HG03469 (cell line): ENCODE measurements around the gene CHGA.

Experiments
- ATAC-seq: cut with Tn5 transposase; IDR thresholded peaks from one replicate; pipeline ENCODE4 v1.9.1; 2021; ENCODE audit warnings: mild to moderate bottlenecking, moderate library complexity, moderate number of reproducible peaks; ENCODE audit not compliant: unreplicated experiment

The CHGA gene

GRCh38 chr14:92942976-92943710 lies 20.2 kb downstream of the CHGA start:
- no peak for ATAC-seq

- no peak for ATAC-seq
Measured at GRCh38 chr14:92943855-92944570, 21.1 kb downstream of the CHGA start.

- no peak for ATAC-seq
Measured at GRCh38 chr14:92944976-92945375, 22.0 kb downstream of the CHGA start.

GRCh38 chr14:92945544-92945943 lies 22.6 kb downstream of the CHGA start:
- no peak for ATAC-seq

- no peak for ATAC-seq
Measured at GRCh38 chr14:92945959-92946846, 23.3 kb downstream of the CHGA start.

GRCh38 chr14:92946847-92947545 lies 24.0 kb downstream of the CHGA start:
- no peak for ATAC-seq

- ATAC-seq, result no peak
Measured at GRCh38 chr14:92948647-92949046, 25.7 kb downstream of the CHGA start.

GRCh38 chr14:92949496-92950192 lies 26.7 kb downstream of the CHGA start:
- no peak for ATAC-seq

- ATAC-seq, result no peak
Measured at GRCh38 chr14:92950193-92950540, 27.2 kb downstream of the CHGA start.

GRCh38 chr14:92950773-92951172 lies 27.8 kb downstream of the CHGA start:
- no peak for ATAC-seq

GRCh38 chr14:92951261-92951660 lies 28.3 kb downstream of the CHGA start:
- ATAC-seq, result no peak

GRCh38 chr14:92951912-92952471 lies 29.0 kb downstream of the CHGA start:
- peak; percentile 62 for ATAC-seq

- no peak for ATAC-seq
Measured at GRCh38 chr14:92952481-92953298, 29.7 kb downstream of the CHGA start.

GRCh38 chr14:92953526-92953925 lies 30.6 kb downstream of the CHGA start:
- ATAC-seq, result no peak

- ATAC-seq, result no peak
Measured at GRCh38 chr14:92954933-92955332, 32.0 kb downstream of the CHGA start.

- no peak for ATAC-seq
Measured at GRCh38 chr14:92955381-92955780, 32.4 kb downstream of the CHGA start.

GRCh38 chr14:92956961-92957360 lies 34.0 kb downstream of the CHGA start:
- no peak for ATAC-seq

GRCh38 chr14:92958373-92959188 lies 35.6 kb downstream of the CHGA start:
- no peak for ATAC-seq
